Breast epithelium (tissue), 4 donors: ENCODE results near the gene EIF3I. TPM values are rescaled to one million over a fixed set of nuclear protein-coding genes. Genes with fewer than 3 reads are reported as not detected.

ENCODE experiments used
- DNase-seq, 2 donors: peaks; one replicate each; pipeline ENCODE4 v3.0.0-alpha.2; 2019; ENCODE audit warnings: low spot score in 2 of 2
- H3K27ac ChIP-seq, 2 donors: fragments of 200-600 bp; sonication (generic) in 1 of 2; one replicate each; pipeline ENCODE4 v1.5.1; 2016 to 2019; ENCODE audit warnings: mild to moderate bottlenecking in 1 of 2
- H3K27me3 ChIP-seq, 2 donors: fragments of 200-600 bp; sonication (generic) in 1 of 2; one replicate each; pipeline versions ENCODE4 v1.5.1 to v1.6.0; 2017 to 2019; ENCODE audit warnings: control low read depth in 1 of 2, mild to moderate bottlenecking in 1 of 2
- H3K36me3 ChIP-seq: fragments of 200-600 bp; one replicate; pipeline ENCODE4 v1.5.1; 2019
- H3K4me1 ChIP-seq, 2 donors: fragments of 200-600 bp; sonication (generic); one replicate each; pipeline ENCODE4 v1.5.1; 2016 to 2019; ENCODE audit warnings: control low read depth in 1 of 2
- H3K4me3 ChIP-seq, 3 donors: fragments of 200-600 bp; sonication (generic); 1 replicate in 2 of 3; 2 replicates in 1 of 3; pipeline ENCODE4 v1.5.1; 2016 to 2019; ENCODE audit warnings: mild to moderate bottlenecking in 3 of 3, moderate library complexity in 2 of 3
- H3K9me3 ChIP-seq, 2 donors: fragments of 200-600 bp; sonication (generic) in 1 of 2; one replicate each; pipeline ENCODE4 v1.5.1; 2016 to 2019; ENCODE audit warnings: control low read depth in 1 of 2
- POLR2A ChIP-seq: fragments of 450-650 bp; IDR thresholded peaks from one replicate; pipeline ENCODE4 v1.6.1; 2016; ENCODE audit warnings: antibody characterized with exemption, mild to moderate bottlenecking, moderate library complexity
- POLR2AphosphoS5 ChIP-seq, 3 donors: sonication (generic); formaldehyde crosslinking; IDR thresholded peaks; one replicate each; pipeline ENCODE4 v1.6.1; 2017; ENCODE audit warnings: antibody characterized with exemption in 3 of 3
- intact Hi-C: fragments of 100-400 bp; cut with DNase I; formaldehyde crosslinking; loops from one replicate; pipeline ENCODE4 v1.15.1; 2023; ENCODE audit warnings: low total_unique reads
- total RNA-seq, 3 donors: library from RNA; depleted of rRNA; stranded (reverse); fragments of >200 nt; gene quantifications; one replicate each; pipeline ENCODE4 v1.1.0, GENCODE V29; 2016
- TF ChIP-seq, protein P1 (sequence below), 3 donors: fragments of 450-650 bp; IDR thresholded peaks; one replicate each; pipeline ENCODE4 v1.5.1; 2016 to 2017; ENCODE audit warnings: antibody characterized with exemption in 3 of 3, mild to moderate bottlenecking in 3 of 3, moderate library complexity in 3 of 3

The EIF3I gene
- total RNA-seq, 3 donors from 2014 or later = 177 to 222 (median 190) TPM

DNA sequence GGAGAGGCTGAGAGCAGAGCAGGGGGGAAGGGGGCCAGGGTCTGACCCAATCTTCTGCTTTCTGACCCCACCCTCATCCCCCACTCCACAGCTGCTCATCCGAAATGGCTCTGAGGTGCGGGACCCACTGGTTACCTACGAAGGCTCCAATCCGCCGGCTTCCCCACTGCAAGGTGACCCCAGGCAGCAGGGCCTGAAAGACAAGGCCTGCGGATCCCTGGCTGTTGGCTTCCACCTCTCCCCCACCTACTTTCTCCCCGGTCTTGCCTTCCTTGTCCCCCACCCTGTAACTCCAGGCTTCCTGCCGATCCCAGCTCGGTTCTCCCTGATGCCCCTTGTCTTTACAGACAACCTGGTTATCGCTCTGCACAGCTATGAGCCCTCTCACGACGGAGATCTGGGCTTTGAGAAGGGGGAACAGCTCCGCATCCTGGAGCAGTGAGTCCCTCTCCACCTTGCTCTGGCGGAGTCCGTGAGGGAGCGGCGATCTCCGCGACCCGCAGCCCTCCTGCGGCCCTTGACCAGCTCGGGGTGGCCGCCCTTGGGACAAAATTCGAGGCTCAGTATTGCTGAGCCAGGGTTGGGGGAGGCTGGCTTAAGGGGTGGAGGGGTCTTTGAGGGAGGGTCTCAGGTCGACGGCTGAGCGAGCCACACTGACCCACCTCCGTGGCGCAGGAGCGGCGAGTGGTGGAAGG is 52.6 kb downstream of the EIF3I start:
- Histone ChIP-seq H3K9me3 (no peaks in the 10 kb centered on the region), H3K4me3 (no peak overlapping the region), H3K27ac (no peak overlapping the region), H3K4me1 (no peaks in the 10 kb centered on the region), H3K27me3 (peaks cover 0 to 7% of the 10 kb centered on the region in 2 donors), H3K36me3 (no peaks in the 10 kb centered on the region)
- no peak for TF ChIP-seq POLR2AphosphoS5 (IDR thresholded peaks at IDR 0.05)
- TF ChIP-seq POLR2A = no peak
- TF ChIP-seq, protein P1, sequence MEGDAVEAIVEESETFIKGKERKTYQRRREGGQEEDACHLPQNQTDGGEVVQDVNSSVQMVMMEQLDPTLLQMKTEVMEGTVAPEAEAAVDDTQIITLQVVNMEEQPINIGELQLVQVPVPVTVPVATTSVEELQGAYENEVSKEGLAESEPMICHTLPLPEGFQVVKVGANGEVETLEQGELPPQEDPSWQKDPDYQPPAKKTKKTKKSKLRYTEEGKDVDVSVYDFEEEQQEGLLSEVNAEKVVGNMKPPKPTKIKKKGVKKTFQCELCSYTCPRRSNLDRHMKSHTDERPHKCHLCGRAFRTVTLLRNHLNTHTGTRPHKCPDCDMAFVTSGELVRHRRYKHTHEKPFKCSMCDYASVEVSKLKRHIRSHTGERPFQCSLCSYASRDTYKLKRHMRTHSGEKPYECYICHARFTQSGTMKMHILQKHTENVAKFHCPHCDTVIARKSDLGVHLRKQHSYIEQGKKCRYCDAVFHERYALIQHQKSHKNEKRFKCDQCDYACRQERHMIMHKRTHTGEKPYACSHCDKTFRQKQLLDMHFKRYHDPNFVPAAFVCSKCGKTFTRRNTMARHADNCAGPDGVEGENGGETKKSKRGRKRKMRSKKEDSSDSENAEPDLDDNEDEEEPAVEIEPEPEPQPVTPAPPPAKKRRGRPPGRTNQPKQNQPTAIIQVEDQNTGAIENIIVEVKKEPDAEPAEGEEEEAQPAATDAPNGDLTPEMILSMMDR (IDR thresholded peaks at IDR 0.05) = no peak
- intact Hi-C loops = no loop called here
- DNase-seq = no peak

DNA sequence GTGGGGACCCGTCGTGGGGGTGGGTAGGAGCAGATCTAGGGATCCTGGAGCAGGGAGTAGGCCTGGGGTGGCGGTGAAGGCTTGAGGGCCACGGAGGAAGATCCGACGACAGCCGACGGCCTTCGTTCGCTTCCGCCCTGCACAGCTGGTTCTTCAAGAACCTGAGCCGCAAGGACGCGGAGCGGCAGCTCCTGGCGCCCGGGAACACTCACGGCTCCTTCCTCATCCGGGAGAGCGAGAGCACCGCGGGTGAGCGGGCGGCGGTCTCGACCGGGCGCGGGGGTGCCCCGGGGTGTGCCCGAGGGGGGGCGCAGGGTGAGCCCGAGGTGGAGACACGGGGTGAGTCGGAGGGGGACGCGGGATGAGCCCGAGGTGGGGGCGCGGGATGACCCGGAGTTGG is 53.2 kb downstream of the EIF3I start:
- peak in 1 of 2 donors; percentile 62 for DNase-seq
- Histone ChIP-seq H3K9me3 (no peaks in the 10 kb centered on the region), H3K4me1 (no peaks in the 10 kb centered on the region), H3K36me3 (no peaks in the 10 kb centered on the region), H3K27ac (no peak overlapping the region), H3K27me3 (peaks cover 0 to 7% of the 10 kb centered on the region in 2 donors), H3K4me3 (peak overlapping the region in 2 of 3 donors; percentile 9 to 52)
- intact Hi-C loops = no loop called here
- TF ChIP-seq, protein P1 (IDR thresholded peaks at IDR 0.05) = no peak
- TF ChIP-seq POLR2A (no peak), POLR2AphosphoS5 (IDR thresholded peaks at IDR 0.05) (no peak)

DNA sequence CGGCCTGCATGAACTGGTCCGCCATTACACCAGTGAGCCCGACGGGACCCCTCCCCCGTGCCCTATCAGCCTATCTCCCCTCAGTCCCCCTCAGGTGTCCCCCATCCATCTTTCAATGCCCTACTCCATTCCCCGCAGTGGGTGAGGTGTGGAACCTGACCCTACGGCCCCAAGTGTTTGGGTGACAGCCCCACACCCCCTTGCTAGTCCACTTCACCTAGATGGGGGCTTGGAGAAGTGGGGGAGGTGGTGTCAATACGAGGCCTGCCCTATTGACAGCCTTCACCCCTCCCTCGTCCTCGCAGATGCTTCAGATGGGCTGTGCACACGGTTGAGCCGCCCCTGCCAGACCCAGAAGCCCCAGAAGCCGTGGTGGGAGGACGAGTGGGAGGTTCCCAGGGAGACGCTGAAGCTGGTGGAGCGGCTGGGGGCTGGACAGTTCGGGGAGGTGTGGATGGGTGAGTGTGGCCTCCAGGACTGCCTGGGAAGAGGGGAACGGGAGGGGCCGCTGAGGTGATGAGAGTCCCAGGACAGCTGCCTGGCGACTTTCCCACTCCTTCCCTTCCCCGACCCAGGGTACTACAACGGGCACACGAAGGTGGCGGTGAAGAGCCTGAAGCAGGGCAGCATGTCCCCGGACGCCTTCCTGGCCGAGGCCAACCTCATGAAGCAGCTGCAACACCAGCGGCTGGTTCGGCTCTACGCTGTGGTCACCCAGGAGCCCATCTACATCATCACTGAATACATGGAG is 54.0 kb downstream of the EIF3I start:
- no peaks in the 10 kb centered on the region for H3K4me1 ChIP-seq
- peaks cover 0 to 7% of the 10 kb centered on the region in 2 donors for H3K27me3 ChIP-seq
- TF ChIP-seq POLR2AphosphoS5 (IDR thresholded peaks at IDR 0.05) = no peak
- H3K27ac ChIP-seq = no peak overlapping the region
- no peak for DNase-seq
- H3K9me3 ChIP-seq = no peaks in the 10 kb centered on the region
- no peaks in the 10 kb centered on the region for H3K36me3 ChIP-seq
- no peak overlapping the region for H3K4me3 ChIP-seq
- intact Hi-C loops = no loop called here

Other genes starting within 250 kb of the EIF3I start
- gene KHDRBS1, start 208.5 kb upstream of the EIF3I start, total RNA-seq = 10 to 100 TPM; 58.2 to 78.7 (median 66.9) TPM
- gene TMEM39B, start 149.5 kb upstream of the EIF3I start, total RNA-seq = 1 to 10 TPM; 4.2 to 6.2 (median 4.8) TPM
- gene KPNA6, start 114.4 kb upstream of the EIF3I start, total RNA-seq = 10 to 100 TPM; 35.5 to 53.1 (median 40.6) TPM
- gene TXLNA, start 42.7 kb upstream of the EIF3I start, total RNA-seq = 10 to 100 TPM; 38.7 to 51.8 (median 45.8) TPM
- 1 to 10 TPM; 1.4 to 5.2 (median 4.1) TPM for gene CCDC28B, start 21.8 kb upstream of the EIF3I start, total RNA-seq
- gene IQCC, start 16.7 kb upstream of the EIF3I start, total RNA-seq = 1 to 10 TPM; 1.8 to 3.5 (median 2.3) TPM
- under 1 TPM in 1 of 3 donors, not detected in 2; 0.33 TPM for gene DCDC2B, start 13.3 kb upstream of the EIF3I start, total RNA-seq
- 10 to 100 TPM in 2 of 3 donors, 1 to 10 TPM in 1; 5.8 to 20.6 (median 13.4) TPM for gene TMEM234, start 54 bp upstream of the EIF3I start, total RNA-seq
- gene FAM167B, start 24.8 kb downstream of the EIF3I start, total RNA-seq = 1 to 10 TPM in 2 of 3 donors, under 1 TPM in 1; 0.64 to 6.9 (median 1.2) TPM
- 1 to 10 TPM; 2.4 to 4.1 (median 2.9) TPM for gene LCK, start 28.9 kb downstream of the EIF3I start, total RNA-seq
- 10 to 100 TPM; 31.8 to 87.5 (median 87.4) TPM for gene HDAC1, start 69.7 kb downstream of the EIF3I start, total RNA-seq
- gene MARCKSL1, start 113.8 kb downstream of the EIF3I start, total RNA-seq = 10 to 100 TPM; 33.4 to 82.8 (median 47.9) TPM
- gene FAM229A, start 140.1 kb downstream of the EIF3I start, total RNA-seq = 10 to 100 TPM in 2 of 3 donors, 1 to 10 TPM in 1; 8.8 to 15.8 (median 10.2) TPM
- gene TSSK3, start 140.1 kb downstream of the EIF3I start, total RNA-seq = 1 to 10 TPM; 1.4 to 3.9 (median 3.4) TPM
- 100 to 1,000 TPM in 1 of 3 donors, 10 to 100 TPM in 2; 86.9 to 123 (median 95.1) TPM for gene BSDC1, start 172.0 kb downstream of the EIF3I start, total RNA-seq
- gene ZBTB8B, start 242.7 kb downstream of the EIF3I start, total RNA-seq = under 1 TPM; under 0.01 to 0.15 (median under 0.01) TPM